Transverse colon (tissue), 4 donors: ENCODE measurements around the gene ALPG. TPM values are rescaled to one million over a fixed set of nuclear protein-coding genes. Genes with fewer than 3 reads are reported as not detected.

Source experiments
- DNase-seq: peaks from one replicate; pipeline ENCODE4 v3.0.0-alpha.2; 2019
- H3K27ac ChIP-seq, 4 donors: fragments of 200-600 bp; sonication (generic); 2 replicates each; pipeline ENCODE4 v1.5.1; 2016 to 2018; ENCODE audit warnings: inconsistent platforms in 4 of 4
- H3K27me3 ChIP-seq: fragments of 200-600 bp; sonication (generic); 2 replicates; pipeline ENCODE4 v1.5.1; 2017; ENCODE audit warnings: inconsistent platforms
- H3K36me3 ChIP-seq, 4 donors: fragments of 200-600 bp; sonication (generic); 2 replicates each; pipeline ENCODE4 v1.5.1; 2017 to 2019; ENCODE audit warnings: inconsistent platforms in 4 of 4
- H3K4me1 ChIP-seq, 4 donors: fragments of 200-600 bp; sonication (generic); 2 replicates each; pipeline ENCODE4 v1.5.1; 2017 to 2020; ENCODE audit warnings: inconsistent platforms in 4 of 4
- H3K4me3 ChIP-seq, 4 donors: fragments of 200-600 bp; sonication (generic); 1 replicate in 1 of 4; 2 replicates in 3 of 4; pipeline versions ENCODE4 v1.5.1 to v1.6.1; 2017 to 2019; ENCODE audit warnings: inconsistent platforms in 4 of 4
- H3K9me3 ChIP-seq, 2 donors: fragments of 200-600 bp; sonication (generic); 2 replicates each; pipeline ENCODE4 v1.5.1; 2017 to 2019; ENCODE audit warnings: inconsistent platforms in 2 of 2
- CTCF ChIP-seq, 5 experiments: fragments of 200-600 bp in 3 of 5; fragments of 450-650 bp in 2 of 5; sonication (generic) in 3 of 5; IDR thresholded peaks; 1 replicate in 2 of 5; 2 replicates in 3 of 5; pipeline ENCODE4 v1.5.1; 2016 to 2017; ENCODE audit warnings: antibody characterized with exemption in 5 of 5, inconsistent platforms in 3 of 5, mild to moderate bottlenecking in 2 of 5, moderate library complexity in 1 of 5
- EP300 ChIP-seq: sonication (generic); formaldehyde crosslinking; IDR thresholded peaks from one replicate; pipeline ENCODE4 v1.6.1; 2017; ENCODE audit warnings: antibody characterized with exemption, low read depth
- POLR2A ChIP-seq: fragments of 450-650 bp; IDR thresholded peaks from one replicate; pipeline ENCODE4 v1.6.1; 2016; ENCODE audit warnings: antibody characterized with exemption, mild to moderate bottlenecking, moderate library complexity
- POLR2AphosphoS5 ChIP-seq, 3 donors: sonication (generic); formaldehyde crosslinking; IDR thresholded peaks; one replicate each; pipeline ENCODE4 v1.6.1; 2016; ENCODE audit warnings: antibody characterized with exemption in 3 of 3
- WGBS, 2 donors: methylation state at CpG; one replicate each; pipeline ENCODE4 v1.1.5; 2018; ENCODE audit warnings: low coverage in 1 of 2; 5-methylcytosine and 5-hydroxymethylcytosine counted together
- in situ Hi-C, 4 donors: fragments of 200-750 bp; cut with MboI; loops; one replicate each; pipeline versions ENCODE4 v1.15.0 to v1.15.1; 2017; ENCODE audit warnings: low sequenced_read_pairs in 3 of 4, low pct_ligation_motif_present in 1 of 4, low pct_unique_long_range_greater_than_20kb in 1 of 4
- intact Hi-C: fragments of 100-400 bp; cut with DNase I; formaldehyde crosslinking; loops from one replicate; pipeline ENCODE4 v1.15.1; 2023; ENCODE audit warnings: low total_unique reads
- total RNA-seq, 4 donors: library from RNA; depleted of rRNA; stranded (reverse); fragments of >200 nt; gene quantifications; one replicate each; pipeline ENCODE4 v1.1.0, GENCODE V29; 2016

The ALPG gene
- total RNA-seq, 4 donors from 2014 or later = not detected

- peaks cover 0 to 7% (median 3%) of the 10 kb centered on the region in 4 donors for H3K4me1 ChIP-seq
- H3K27me3 ChIP-seq = peaks cover 19% of the 10 kb centered on the region
- DNase-seq = peak; percentile 51
- H3K4me3 ChIP-seq = no peak overlapping the region
- H3K9me3 ChIP-seq = no peaks in the 10 kb centered on the region
- intact Hi-C loops = no loop called here
- WGBS, 2 donors = 17 to 57% methylated on average over 1 to 7 of the region's 7 CpGs
- H3K27ac ChIP-seq = no peak overlapping the region
- TF ChIP-seq EP300 (no peak), POLR2A (no peak), POLR2AphosphoS5 (IDR thresholded peaks at IDR 0.05) (no peak), CTCF (IDR thresholded peaks at IDR 0.05) (no peak)
- in situ Hi-C loops = no loop called here
- H3K36me3 ChIP-seq = no peaks in the 10 kb centered on the region
Observed at GRCh38 chr2:232410238-232410900, 3.7 kb downstream of the ALPG start.

DNA sequence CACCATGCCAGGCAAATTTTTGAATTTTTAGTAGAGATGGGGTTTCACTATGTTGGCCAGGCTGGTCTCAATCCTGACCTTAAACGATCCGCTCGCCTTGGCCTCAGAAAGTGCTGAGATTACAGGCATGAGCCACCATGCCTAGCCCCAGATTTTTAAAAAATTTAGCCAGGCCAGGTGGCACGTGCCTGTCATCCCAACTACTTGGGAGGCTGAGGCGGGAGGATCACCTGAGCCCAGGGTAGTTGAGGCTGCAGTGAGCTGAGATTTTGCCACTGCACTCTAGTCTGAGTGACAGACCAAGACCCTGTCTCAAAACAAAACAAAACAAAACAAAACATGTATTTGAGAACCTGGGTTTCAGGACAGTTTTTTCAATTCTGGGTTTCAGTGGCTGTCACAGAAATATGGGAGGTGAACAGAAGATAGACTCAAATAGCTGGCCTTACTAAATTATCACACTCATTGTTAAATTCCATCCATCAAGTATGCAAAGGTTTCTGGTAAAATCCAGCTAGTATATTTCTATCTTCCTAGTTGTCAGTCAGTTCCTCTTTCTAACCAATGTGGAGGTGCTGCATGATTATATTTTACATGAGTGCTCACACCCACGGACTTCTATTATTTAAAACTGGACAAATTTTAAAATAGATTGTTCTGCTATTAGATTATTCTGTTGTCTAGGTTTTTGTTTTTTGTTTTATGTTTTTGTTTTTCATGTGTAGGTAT lies 5.4 kb downstream of the ALPG start:
- H3K4me3 ChIP-seq = no peak overlapping the region
- DNase-seq = no peak
- intact Hi-C loops = no loop called here
- peaks cover 0 to 7% (median 3%) of the 10 kb centered on the region in 4 donors for H3K4me1 ChIP-seq
- H3K9me3 ChIP-seq = no peaks in the 10 kb centered on the region
- TF ChIP-seq POLR2AphosphoS5 (IDR thresholded peaks at IDR 0.05) = no peak
- H3K27me3 ChIP-seq = peaks cover 35% of the 10 kb centered on the region
- no peaks in the 10 kb centered on the region for H3K36me3 ChIP-seq
- 83 to 88% methylated on average over 1 to 6 of the region's 6 CpGs for WGBS, 2 donors
- in situ Hi-C loops = no loop called here
- H3K27ac ChIP-seq = no peak overlapping the region

GRCh38 chr2:232412986-232413385 lies 6.3 kb downstream of the ALPG start:
- no peak for TF ChIP-seq POLR2A
- TF ChIP-seq EP300 = no peak
- TF ChIP-seq CTCF (IDR thresholded peaks at IDR 0.05) = no peak
- no peak for TF ChIP-seq POLR2AphosphoS5 (IDR thresholded peaks at IDR 0.05)
- DNase-seq = no peak
- in situ Hi-C loops = no loop called here
- Histone ChIP-seq H3K4me3 (no peak overlapping the region), H3K36me3 (no peaks in the 10 kb centered on the region), H3K9me3 (no peaks in the 10 kb centered on the region), H3K27ac (no peak overlapping the region), H3K4me1 (peaks cover 0 to 7% (median 3%) of the 10 kb centered on the region in 4 donors), H3K27me3 (peaks cover 44% of the 10 kb centered on the region)
- intact Hi-C loops = no loop called here
- WGBS, 2 donors = 52 to 53% methylated on average over 5 of the region's 5 CpGs

GRCh38 chr2:232415138-232415690 lies 8.6 kb downstream of the ALPG start:
- Histone ChIP-seq H3K9me3 (no peaks in the 10 kb centered on the region), H3K36me3 (no peaks in the 10 kb centered on the region), H3K4me1 (peaks cover 0 to 26% (median 20%) of the 10 kb centered on the region in 4 donors), H3K4me3 (no peak overlapping the region), H3K27ac (no peak overlapping the region), H3K27me3 (peaks cover 63% of the 10 kb centered on the region)
- no peak for DNase-seq
- intact Hi-C loops = no loop called here
- in situ Hi-C loops = no loop called here
- WGBS, 2 donors = 94% methylated on average over 6 of the region's 8 CpGs; no CpG with 5 or more reads in 1 of the 2 donors
- no peak for TF ChIP-seq POLR2AphosphoS5 (IDR thresholded peaks at IDR 0.05)

DNA sequence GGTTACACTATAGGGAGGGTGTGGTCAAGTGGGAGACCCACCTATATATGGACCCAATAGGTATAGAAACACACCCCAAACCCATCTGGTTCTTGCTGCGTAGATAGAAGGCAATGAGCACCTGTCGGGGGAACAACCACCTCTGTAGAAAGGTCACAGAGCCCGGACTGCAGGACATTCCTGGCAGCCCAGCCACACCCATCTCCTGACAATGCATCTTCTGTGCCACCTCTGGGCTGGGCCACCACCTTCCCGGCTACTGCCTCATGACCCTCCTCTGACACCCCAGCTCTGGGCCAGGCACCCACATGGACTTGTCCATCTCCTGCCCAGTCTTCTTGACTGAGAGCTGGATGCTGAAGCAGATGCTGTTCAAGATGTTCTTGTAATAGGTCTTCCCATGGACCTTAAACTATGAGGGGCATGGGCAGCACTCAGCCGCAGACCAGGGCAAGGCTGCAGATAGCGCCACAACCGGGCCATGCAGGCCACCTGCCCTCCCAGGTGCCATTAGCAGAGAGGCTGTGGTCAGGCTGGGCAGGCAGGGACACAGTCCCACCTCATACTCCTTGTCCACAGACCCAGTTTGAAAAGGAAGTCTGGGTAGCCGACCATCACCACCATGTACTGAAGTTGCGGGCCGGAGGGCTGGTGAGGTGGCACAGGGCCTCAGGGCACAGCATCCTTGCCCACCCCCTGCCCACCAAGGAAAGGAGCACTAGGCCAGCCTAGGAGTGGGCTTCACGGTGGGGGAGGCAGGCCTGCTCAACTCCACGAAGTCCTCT lies 9.3 kb downstream of the ALPG start:
- peaks cover 0 to 27% (median 24%) of the 10 kb centered on the region in 4 donors for H3K4me1 ChIP-seq
- intact Hi-C loops = no loop called here
- no peaks in the 10 kb centered on the region for H3K9me3 ChIP-seq
- H3K27me3 ChIP-seq = peaks cover 66% of the 10 kb centered on the region
- H3K36me3 ChIP-seq = no peaks in the 10 kb centered on the region
- H3K27ac ChIP-seq = no peak overlapping the region
- 63 to 91% methylated on average over 2 to 9 of the region's 12 CpGs for WGBS, 2 donors
- in situ Hi-C loops = no loop called here
- TF ChIP-seq CTCF (IDR thresholded peaks at IDR 0.05) (no peak), POLR2AphosphoS5 (IDR thresholded peaks at IDR 0.05) (no peak), POLR2A (no peak), EP300 (no peak)
- no peak for DNase-seq
- H3K4me3 ChIP-seq = no peak overlapping the region
